CD4-positive, alpha-beta T cell treated with Interleukin-6 for 4 hours (primary cell): Measurements from ENCODE around the gene PDE7B.
"Not testable (repeated sequence)": the region's sequence is repeated elsewhere in the genome, so short reads cannot be mapped to it uniquely, and the experiment has no call there.

Experiments
- DNase-seq: peaks from one replicate; pipeline ENCODE4 v3.0.0-alpha.2; 2020; ENCODE audit warnings: mixed read lengths

The PDE7B gene

GRCh38 chr6:136117081-136117480 is 265.6 kb downstream of the PDE7B start:
- DNase-seq: no peak

DNA sequence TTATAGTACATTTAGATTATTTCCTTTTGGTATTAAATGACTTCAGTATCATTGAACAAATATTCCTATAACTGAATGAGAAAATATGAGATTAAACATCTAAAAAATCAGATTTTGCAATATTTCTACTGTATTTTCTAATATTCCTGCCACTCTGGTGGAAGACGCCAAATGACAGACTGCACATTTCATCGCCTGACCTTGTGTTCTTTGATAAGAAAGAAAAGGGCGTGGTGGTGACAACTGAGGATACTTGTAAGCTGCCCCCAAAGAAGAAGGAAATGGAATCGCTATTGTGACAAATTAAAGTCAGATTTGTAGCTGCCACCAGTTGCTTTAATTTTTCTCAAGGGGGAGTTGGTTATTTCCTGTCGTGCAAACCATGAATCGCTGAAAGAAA is 267.3 kb downstream of the PDE7B start:
- DNase-seq: no peak

DNA sequence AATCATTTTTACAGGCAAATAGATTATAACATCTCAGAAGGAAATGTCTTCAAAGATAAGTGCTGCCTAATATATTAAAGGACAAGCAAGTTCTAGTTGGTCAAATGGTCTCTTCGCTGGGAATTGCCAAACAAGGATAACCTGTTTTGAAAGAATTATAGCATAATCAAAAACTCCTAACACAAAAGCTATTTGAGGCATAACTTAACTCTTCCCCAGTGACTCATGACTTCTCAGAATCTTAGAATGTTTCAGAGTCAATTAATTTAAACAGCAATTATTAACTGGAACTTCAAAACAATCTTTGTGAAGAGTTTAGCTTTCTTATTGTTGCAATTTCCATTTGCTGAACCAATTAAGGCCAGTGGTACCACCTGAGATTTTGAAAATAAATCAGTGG is 272.0 kb downstream of the PDE7B start:
- DNase-seq: no peak

GRCh38 chr6:136125585-136125984 is 274.1 kb downstream of the PDE7B start:
- no peak for DNase-seq

DNA sequence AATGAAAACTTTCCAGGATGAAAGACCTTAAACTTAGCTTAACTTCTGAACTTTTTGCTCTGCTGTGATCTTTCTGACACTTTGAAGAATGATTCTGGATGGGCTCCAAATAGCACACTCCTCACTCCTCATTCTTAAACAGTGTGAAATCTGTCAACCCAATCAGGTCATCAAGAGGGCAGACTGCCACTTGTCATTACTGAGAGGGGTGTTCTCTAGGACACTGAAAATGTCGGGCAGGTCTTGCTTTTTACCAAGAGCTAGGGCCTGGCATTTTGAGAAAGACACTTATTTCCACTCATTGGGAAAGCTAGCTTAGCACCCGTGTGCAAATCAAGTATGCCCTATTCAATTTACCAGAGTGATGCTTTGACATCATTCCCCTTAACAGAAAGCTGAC is 276.4 kb downstream of the PDE7B start:
- no peak for DNase-seq

DNA sequence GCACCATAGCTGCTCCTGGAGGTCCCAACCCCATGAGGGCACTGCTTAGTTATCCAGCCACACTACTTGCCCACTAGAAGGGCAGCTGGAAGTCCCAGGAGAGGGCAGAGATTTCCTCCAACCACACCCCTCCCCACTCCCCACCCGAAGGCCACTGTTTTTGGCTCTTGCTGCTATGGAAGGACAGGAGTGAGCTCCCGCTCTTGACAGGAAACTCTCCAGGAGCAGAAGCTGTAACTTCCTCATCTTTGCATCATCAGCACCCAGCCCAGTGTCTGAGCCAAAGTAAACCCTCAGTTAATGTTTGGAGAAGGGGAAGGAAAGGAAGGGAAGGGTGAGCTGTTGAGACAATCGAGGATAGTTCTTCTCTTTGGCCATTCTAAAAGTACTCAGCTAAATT is 277.9 kb downstream of the PDE7B start:
- DNase-seq: no peak

DNA sequence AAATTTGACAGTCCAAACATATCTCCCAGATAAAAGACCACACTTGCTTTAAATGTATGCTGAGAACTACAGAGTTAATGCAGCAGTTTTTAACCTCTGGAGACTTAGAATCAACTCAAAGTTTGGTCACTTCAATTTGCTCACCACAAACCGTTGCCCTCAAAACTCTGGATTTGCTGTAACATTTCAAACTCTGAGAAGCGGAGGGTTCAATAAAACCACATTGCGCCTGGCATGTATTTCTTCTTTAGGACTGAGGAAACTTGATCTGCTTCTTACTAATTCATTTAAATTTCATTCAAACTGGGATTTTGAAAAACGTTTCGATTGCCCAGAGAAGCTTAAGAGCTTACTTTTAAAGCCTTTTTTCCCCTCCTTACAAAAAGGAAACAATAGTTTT is 282.8 kb downstream of the PDE7B start:
- DNase-seq: no peak

- DNase-seq: no peak
Observed at GRCh38 chr6:136134751-136135150, 283.2 kb downstream of the PDE7B start.

GRCh38 chr6:136136274-136136673 is 284.8 kb downstream of the PDE7B start:
- DNase-seq: no peak

DNA sequence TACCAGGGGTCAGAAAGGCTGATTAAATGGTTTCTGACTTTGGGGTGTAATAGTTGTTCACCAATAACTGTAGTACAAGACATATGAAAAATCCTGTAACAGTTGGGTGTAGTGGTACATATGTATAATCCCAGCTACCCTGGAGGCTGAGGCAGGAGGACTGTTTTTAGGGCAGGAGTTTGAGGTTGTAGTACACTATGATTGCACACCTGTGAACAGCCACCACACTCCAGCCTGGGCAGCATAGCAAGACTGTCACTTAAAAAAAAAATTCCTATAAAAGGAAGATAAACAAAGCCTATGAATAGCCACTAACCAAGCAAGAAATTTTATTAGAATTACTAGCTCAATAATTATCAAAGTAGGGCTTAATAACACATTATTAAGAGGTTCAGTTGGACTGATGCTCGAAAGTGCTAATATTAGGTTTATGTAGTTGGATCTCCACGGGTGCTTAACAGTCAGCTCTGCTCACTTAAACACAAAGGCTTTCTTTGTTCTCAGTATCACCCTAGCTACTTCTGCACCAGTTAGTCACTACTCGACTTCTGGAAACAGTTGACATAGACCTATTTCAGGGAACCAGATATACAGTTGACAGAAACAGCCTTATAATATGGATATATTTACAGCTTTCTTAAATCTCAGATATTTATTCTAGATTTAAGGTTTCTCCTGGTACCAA is 285.6 kb downstream of the PDE7B start:
- no peak for DNase-seq

GRCh38 chr6:136137739-136138402 is 286.4 kb downstream of the PDE7B start:
- DNase-seq: no peak

DNA sequence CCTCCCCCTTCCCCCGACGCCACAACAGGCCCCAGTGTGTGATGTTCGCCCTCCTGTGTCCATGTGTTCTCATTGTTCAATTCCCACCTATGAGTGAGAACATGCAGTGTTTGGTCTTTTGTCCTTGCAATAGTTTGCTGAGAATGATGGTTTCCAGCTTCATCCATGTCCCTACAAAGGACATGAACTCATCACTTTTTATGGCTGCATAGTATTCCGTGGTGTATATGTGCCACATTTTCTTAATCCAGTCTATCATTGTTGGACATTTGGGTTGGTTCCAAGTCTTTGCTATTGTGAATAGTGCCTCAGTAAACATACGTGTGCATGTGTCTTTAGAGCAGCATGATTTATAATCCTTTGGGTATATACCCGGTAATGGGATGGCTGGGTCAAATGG is 287.6 kb downstream of the PDE7B start:
- not testable (repeated sequence) for DNase-seq

- no peak for DNase-seq
Observed at GRCh38 chr6:136144251-136145023, 292.9 kb downstream of the PDE7B start.

DNA sequence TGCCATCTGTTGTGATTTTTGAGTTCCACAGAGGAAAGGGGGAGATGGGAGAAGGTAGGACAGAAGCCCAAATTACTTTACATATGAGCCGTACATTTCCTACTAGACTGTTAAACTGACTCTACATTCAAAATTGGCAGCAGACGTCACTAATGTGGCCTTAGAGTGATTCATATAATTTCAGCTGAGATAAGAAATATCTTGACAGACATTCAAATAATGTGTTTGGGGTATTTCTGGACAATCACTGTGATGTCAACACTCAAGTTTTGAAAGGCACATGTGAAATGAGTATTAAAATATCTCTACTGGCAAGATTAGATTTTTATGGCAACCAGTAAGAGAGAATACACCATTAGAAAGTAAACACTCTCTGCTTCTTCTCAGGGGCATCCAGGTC is 294.6 kb downstream of the PDE7B start:
- DNase-seq: no peak

GRCh38 chr6:136147342-136147741 is 295.8 kb downstream of the PDE7B start:
- no peak for DNase-seq

DNA sequence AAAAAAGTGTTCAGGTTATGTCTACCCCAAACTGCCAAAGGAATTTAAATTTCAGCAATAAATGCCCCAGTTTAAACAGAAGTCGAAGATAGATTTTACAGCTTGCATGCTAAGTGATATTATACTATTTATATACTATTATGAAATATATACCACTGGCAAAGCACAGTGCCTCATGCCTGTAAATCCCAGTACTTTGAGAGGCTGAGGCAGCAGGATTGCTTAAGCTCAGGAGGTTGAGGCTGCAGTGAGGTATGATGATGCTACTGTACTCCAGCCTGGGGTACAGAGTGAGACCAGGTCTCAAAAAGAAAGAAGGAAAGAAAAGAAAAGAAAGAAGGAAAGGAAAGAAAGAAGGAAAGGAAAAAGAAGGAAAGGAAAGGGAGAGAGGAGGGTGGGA is 296.6 kb downstream of the PDE7B start:
- DNase-seq: no peak

DNA sequence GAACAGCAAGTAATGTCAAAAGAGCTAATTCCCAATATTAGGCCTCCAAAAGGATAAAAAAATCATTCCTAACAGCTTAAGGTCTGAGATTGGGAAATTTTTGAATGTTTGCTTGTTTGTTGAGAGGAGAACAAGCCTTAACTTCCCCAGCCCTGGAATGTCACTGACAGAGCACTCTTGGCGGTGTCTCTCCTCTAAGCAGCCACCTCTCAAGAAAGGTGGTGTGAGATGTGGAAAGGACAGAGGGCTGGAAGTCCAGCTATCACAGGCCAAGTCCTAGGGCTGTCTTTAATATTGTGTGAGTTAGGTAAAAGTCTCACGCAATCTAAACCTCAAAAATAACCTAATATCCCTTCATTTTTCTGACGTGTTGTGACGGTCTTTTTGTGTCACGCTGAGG is 297.0 kb downstream of the PDE7B start:
- no peak for DNase-seq

GRCh38 chr6:136149311-136149710 is 297.8 kb downstream of the PDE7B start:
- no peak for DNase-seq

- no peak for DNase-seq
Observed at GRCh38 chr6:136150961-136151360, 299.5 kb downstream of the PDE7B start.

DNA sequence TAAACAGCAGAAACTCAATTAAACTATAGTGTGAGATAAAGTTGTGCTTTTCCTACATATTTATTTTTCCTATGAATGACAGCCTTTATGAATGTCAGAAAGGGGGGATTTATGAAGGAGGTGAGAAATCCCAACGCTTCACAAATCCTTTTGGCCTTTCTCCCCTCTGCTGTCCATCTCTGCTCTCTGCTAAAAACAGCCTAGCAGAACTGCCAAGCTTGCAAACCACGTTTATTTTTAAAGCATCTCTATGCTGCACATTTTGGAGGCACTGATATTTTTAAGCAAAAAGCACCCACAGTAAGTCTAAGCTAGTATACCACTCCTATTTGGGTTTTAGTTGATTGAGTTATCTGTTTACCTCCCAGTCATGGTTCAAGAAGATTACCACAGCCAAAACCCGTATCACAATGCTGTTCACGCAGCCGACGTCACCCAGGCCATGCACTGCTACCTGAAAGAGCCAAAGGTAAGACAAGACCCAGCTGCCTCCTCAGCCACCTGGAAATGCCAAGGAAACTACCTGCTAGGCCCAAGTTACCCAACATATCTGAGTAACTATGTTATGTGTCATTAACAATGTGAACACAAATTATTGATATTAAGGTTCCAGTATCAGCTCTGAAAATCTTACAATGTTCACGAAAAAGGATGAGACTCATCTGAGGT is 302.3 kb downstream of the PDE7B start:
- no peak for DNase-seq

DNA sequence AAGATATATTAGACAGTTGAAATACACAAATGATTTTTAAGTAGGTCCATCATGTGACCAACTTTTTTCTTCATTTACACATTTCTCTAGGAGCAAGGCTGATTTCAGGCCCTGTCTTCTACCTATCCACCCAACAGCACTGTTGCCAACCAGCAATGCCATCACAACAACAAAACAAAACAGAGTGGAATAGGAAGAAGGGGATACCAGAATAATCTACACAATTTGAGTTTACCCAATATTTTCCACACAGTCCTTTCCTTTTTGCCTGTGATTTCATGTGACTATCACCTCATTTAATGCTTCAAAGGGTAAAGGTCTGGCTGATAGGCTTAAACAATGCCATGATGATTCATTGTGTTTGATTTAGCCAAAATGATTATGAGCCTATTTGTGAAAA is 303.7 kb downstream of the PDE7B start:
- DNase-seq: no peak

DNA sequence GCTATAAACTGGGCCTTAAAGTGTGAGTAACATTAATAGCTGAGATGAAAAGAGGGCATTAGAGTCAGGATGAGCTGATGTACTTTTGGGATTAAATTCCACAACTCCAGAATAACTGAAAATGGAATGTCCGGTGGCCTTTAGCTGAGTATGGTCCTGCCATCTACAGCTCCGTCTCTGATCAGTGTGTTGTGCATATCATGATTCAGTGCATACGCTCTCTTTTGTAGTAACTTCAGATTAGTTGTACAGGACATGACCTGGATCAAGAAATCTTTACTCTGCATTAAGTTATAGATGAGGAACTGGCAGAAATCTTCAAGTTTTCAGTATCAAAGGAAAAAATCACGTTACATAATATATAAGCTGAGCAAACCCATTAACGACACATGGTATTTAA is 306.2 kb downstream of the PDE7B start:
- DNase-seq: no peak

DNA sequence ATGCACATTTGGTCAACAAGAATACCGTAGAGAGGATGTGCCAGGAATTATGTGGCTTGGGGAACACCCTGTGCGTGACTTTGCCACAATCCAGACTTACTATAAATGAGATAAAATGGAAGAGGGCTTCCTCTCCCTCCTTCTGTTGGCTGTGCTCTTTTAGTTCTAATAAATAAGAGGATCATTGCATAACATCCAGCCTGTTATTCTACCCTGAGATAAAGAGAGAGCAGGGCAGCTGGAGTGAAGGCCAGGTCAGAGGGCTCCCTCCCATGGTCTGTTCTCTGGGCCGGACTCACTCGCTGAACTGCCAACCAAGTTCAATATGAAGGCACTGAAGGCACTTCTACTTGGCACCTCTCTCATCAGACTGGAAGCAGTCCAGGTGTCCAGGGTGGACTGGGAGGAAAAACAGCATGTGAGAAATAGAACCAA is 306.9 kb downstream of the PDE7B start:
- no peak for DNase-seq

- DNase-seq: no peak
Observed at GRCh38 chr6:136158971-136159370, 307.5 kb downstream of the PDE7B start.
